Fibroblast of the aortic adventitia (primary cell): ENCODE results near the gene U2AF2. TPM values are rescaled to one million over a fixed set of nuclear protein-coding genes. Genes with fewer than 3 reads are reported as not detected.

ENCODE experiments used
- small RNA-seq: library from RNA; depleted of rRNA; stranded (forward); fragments of <200 nt; gene quantifications from one replicate; pipeline ENCODE3, GENCODE V24; 2012
- total RNA-seq: library from RNA; depleted of rRNA; stranded (reverse); fragments of >200 nt; gene quantifications from 2 replicates; pipeline ENCODE4 v1.2.3, GENCODE V29; 2012; ENCODE audit warnings: low replicate concordance

The U2AF2 gene
- total RNA-seq, 1 donor, result 71.4 TPM

Small RNA genes within 50 kb of the gene (small RNA-seq; reads per million reads assigned to genes)
- not detected for gene AC010525.2

Other genes starting within 250 kb of the U2AF2 start
- 22.6 and 65.4 TPM in 2 replicates for gene UBE2S, start 247.2 kb upstream of the U2AF2 start, total RNA-seq
- gene SHISA7, start 211.7 kb upstream of the U2AF2 start, total RNA-seq, result not detected in 2 replicates
- gene ISOC2, start 193.4 kb upstream of the U2AF2 start, total RNA-seq, result 24.4 and 41.3 TPM in 2 replicates
- not detected in 2 replicates for gene C19orf85, start 190.3 kb upstream of the U2AF2 start, total RNA-seq
- gene ZNF628, start 178.4 kb upstream of the U2AF2 start, total RNA-seq, result 0.33 and 3.8 TPM in 2 replicates
- 8.3 and 17.5 TPM in 2 replicates for gene NAT14, start 169.8 kb upstream of the U2AF2 start, total RNA-seq
- 10.7 and 18.7 TPM in 2 replicates for gene SSC5D, start 166.6 kb upstream of the U2AF2 start, total RNA-seq
- not detected in 2 replicates for gene SBK2, start 117.9 kb upstream of the U2AF2 start, total RNA-seq
- 0.25 TPM in 1 of 2 replicates, not detected in the other for gene SBK3, start 109.5 kb upstream of the U2AF2 start, total RNA-seq
- 4.4 and 7.9 TPM in 2 replicates for gene ZNF579, start 74.2 kb upstream of the U2AF2 start, total RNA-seq
- 3.5 and 4.7 TPM in 2 replicates for gene FIZ1, start 55.5 kb upstream of the U2AF2 start, total RNA-seq
- gene ZNF524, start 54.7 kb upstream of the U2AF2 start, total RNA-seq, result 1.7 and 10.8 TPM in 2 replicates
- 0.08 and 1.5 TPM in 2 replicates for gene ZNF865, start 49.4 kb upstream of the U2AF2 start, total RNA-seq
- 2.8 and 4.8 TPM in 2 replicates for gene ZNF784, start 30.5 kb upstream of the U2AF2 start, total RNA-seq
- gene ZNF580, start 14.0 kb upstream of the U2AF2 start, total RNA-seq, result 6.3 and 10.0 TPM in 2 replicates
- gene ZNF581, start 11.4 kb upstream of the U2AF2 start, total RNA-seq, result 13.9 and 41.5 TPM in 2 replicates
- 8.5 and 16.0 TPM in 2 replicates for gene CCDC106, start 6.8 kb upstream of the U2AF2 start, total RNA-seq
- 60.6 and 73.8 TPM in 2 replicates for gene EPN1, start 20.2 kb downstream of the U2AF2 start, total RNA-seq
- gene NLRP9, start 83.4 kb downstream of the U2AF2 start, total RNA-seq, result not detected in 2 replicates
- gene RFPL4A, start 104.1 kb downstream of the U2AF2 start, total RNA-seq, result not detected in 2 replicates
- not detected in 2 replicates for gene RFPL4AL1, start 114.1 kb downstream of the U2AF2 start, total RNA-seq
- not detected in 2 replicates for gene NLRP11, start 177.0 kb downstream of the U2AF2 start, total RNA-seq
- gene NLRP4, start 181.5 kb downstream of the U2AF2 start, total RNA-seq, result not detected in 2 replicates